ENCODE results near the gene RCVRN.

The RCVRN gene

GRCh38 chr17:9905078-9905415, at the start of gene RCVRN:
Gene RCVRN, minus strand, starts transcription at chr17:9905271. Its CDS starts 91 bp downstream, at chr17:9905180.
- DNase-seq: no peak

GRCh38 chr17:9953492-9953891, 48.4 kb upstream of the RCVRN start:
- DNase-seq: no peak

GRCh38 chr17:9951803-9952202, 46.7 kb upstream of the RCVRN start:
- DNase-seq: no peak

- no peak for DNase-seq
Observed at GRCh38 chr17:9948928-9949327, 43.9 kb upstream of the RCVRN start.

- no peak for DNase-seq
Observed at GRCh38 chr17:9944704-9945103, 39.6 kb upstream of the RCVRN start.

GRCh38 chr17:9943343-9943742, 38.3 kb upstream of the RCVRN start:
- no peak for DNase-seq

- DNase-seq: no peak
Observed at GRCh38 chr17:9942885-9943284, 37.8 kb upstream of the RCVRN start.

- no peak for DNase-seq
Observed at GRCh38 chr17:9941305-9941704, 36.2 kb upstream of the RCVRN start.

GRCh38 chr17:9940841-9941240, 35.8 kb upstream of the RCVRN start:
- DNase-seq: no peak

GRCh38 chr17:9938764-9939163, 33.7 kb upstream of the RCVRN start:
- no peak for DNase-seq

- no peak for DNase-seq
Observed at GRCh38 chr17:9937901-9938300, 32.8 kb upstream of the RCVRN start.

GRCh38 chr17:9937241-9937761, 32.2 kb upstream of the RCVRN start:
- no peak for DNase-seq

GRCh38 chr17:9936095-9936494, 31.0 kb upstream of the RCVRN start:
- no peak for DNase-seq

GRCh38 chr17:9935408-9935807, 30.3 kb upstream of the RCVRN start:
- no peak for DNase-seq

GRCh38 chr17:9934331-9934730, 29.3 kb upstream of the RCVRN start:
- DNase-seq: no peak

- DNase-seq: no peak
Observed at GRCh38 chr17:9932491-9932890, 27.4 kb upstream of the RCVRN start.

- DNase-seq: no peak
Observed at GRCh38 chr17:9931144-9931741, 26.2 kb upstream of the RCVRN start.

- DNase-seq: no peak
Observed at GRCh38 chr17:9929871-9930270, 24.8 kb upstream of the RCVRN start.

GRCh38 chr17:9928601-9929333, 23.7 kb upstream of the RCVRN start:
- DNase-seq: no peak

GRCh38 chr17:9926150-9926804, 21.2 kb upstream of the RCVRN start:
- DNase-seq: no peak

- DNase-seq: no peak
Observed at GRCh38 chr17:9925457-9925856, 20.4 kb upstream of the RCVRN start.

- no peak for DNase-seq
Observed at GRCh38 chr17:9924735-9925191, 19.7 kb upstream of the RCVRN start.

- no peak for DNase-seq
Observed at GRCh38 chr17:9922012-9922848, 17.2 kb upstream of the RCVRN start.
